Glutamatergic neuron (in vitro differentiated cells): ENCODE data around the gene COX4I2. TPM values are rescaled to one million over a fixed set of nuclear protein-coding genes. Genes with fewer than 3 reads are reported as not detected.

Experiments
- DNase-seq: peaks from one replicate; pipeline ENCODE4 v3.0.0; 2022
- H3K27ac Mint-ChIP-seq: one replicate; pipeline ENCODE4 v1.8.0; 2020; ENCODE audit warnings: mild to moderate bottlenecking, mixed read lengths, inconsistent platforms; ENCODE audit not compliant: unreplicated experiment
- H3K27me3 Mint-ChIP-seq: one replicate; pipeline ENCODE4 v1.8.0; 2020; ENCODE audit warnings: mild to moderate bottlenecking, moderate library complexity, mixed read lengths, inconsistent platforms; ENCODE audit not compliant: unreplicated experiment
- H3K36me3 Mint-ChIP-seq: one replicate; pipeline ENCODE4 v1.8.0; 2020; ENCODE audit warnings: mild to moderate bottlenecking, mixed read lengths, inconsistent platforms; ENCODE audit not compliant: unreplicated experiment
- H3K4me1 Mint-ChIP-seq: one replicate; pipeline ENCODE4 v1.8.0; 2020; ENCODE audit warnings: mild to moderate bottlenecking, low read depth, mixed read lengths, inconsistent platforms; ENCODE audit not compliant: unreplicated experiment
- H3K4me3 Mint-ChIP-seq: one replicate; pipeline ENCODE4 v1.8.0; 2020; ENCODE audit warnings: mild to moderate bottlenecking, mixed read lengths, inconsistent platforms; ENCODE audit not compliant: unreplicated experiment
- H3K9me3 Mint-ChIP-seq: one replicate; pipeline ENCODE4 v1.8.0; 2020; ENCODE audit warnings: mild to moderate bottlenecking, moderate library complexity, mixed read lengths, inconsistent platforms; ENCODE audit not compliant: unreplicated experiment
- total RNA-seq: library from RNA; stranded (reverse); fragmentation: NEBNext Ultra II Directional; extraction: Animal tissue kit (Norgen Biotek cat#: 25700); gene quantifications from one replicate; pipeline ENCODE4 v1.2.1, GENCODE V29; 2021; ENCODE audit not compliant: unreplicated experiment
- TF ChIP-seq, protein P1 (sequence below): fragments of 200-600 bp; sonication (generic); IDR thresholded peaks from one replicate; pipeline ENCODE4 v1.5.0; 2021; ENCODE audit not compliant: partially characterized antibody, unreplicated experiment

The COX4I2 gene
- total RNA-seq, 1 donor from 2014 or later = not detected

DNA sequence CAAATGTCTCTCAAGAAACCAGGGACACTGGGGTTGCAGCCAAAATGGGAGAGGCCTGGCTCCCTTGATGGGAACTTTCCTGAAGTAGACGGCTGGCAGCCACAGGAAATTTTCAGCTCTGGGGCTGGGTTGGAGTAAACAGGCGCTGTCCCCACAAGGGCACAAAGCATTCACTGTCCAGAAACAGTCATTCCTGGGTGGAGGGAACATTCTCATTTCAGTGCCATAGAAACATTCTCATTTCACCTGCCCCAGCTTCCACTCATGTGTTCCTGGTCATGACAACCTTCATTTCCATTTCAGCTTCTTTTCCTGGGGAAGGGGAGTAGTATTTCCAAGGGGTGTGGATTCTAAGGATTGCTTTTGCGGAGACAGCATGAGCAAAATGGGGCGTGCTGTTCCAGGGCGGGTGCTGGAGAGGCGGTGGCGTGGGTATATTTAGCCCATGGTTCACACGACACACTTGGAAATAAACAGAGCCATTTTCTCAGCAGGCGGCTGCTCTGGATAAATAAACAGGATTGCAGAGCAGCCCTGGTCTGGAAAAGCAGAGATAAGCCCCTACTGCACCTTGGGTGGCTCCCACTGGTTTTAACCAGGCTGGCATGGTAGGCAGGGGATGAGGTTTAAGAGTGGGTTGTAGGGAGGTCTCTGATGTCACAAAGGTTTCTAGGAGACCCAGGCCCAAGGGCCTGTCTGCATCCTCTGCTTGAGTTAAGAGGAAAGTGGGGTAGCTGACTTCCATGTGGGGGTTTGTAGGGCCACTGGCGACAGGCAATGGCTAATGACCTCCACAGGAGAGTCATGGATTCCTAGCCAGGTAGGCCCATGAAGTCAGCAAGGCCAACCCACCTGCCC lies 32.9 kb downstream of the COX4I2 start:
- Mint-ChIP-seq H3K9me3 (peaks cover 12% of the 10 kb centered on the region), H3K4me1 (peaks cover 21% of the 10 kb centered on the region), H3K36me3 (peaks cover 8% of the 10 kb centered on the region), H3K27me3 (peaks cover 22% of the 10 kb centered on the region), H3K27ac (no peak overlapping the region), H3K4me3 (no peak overlapping the region)
- TF ChIP-seq, protein P1, sequence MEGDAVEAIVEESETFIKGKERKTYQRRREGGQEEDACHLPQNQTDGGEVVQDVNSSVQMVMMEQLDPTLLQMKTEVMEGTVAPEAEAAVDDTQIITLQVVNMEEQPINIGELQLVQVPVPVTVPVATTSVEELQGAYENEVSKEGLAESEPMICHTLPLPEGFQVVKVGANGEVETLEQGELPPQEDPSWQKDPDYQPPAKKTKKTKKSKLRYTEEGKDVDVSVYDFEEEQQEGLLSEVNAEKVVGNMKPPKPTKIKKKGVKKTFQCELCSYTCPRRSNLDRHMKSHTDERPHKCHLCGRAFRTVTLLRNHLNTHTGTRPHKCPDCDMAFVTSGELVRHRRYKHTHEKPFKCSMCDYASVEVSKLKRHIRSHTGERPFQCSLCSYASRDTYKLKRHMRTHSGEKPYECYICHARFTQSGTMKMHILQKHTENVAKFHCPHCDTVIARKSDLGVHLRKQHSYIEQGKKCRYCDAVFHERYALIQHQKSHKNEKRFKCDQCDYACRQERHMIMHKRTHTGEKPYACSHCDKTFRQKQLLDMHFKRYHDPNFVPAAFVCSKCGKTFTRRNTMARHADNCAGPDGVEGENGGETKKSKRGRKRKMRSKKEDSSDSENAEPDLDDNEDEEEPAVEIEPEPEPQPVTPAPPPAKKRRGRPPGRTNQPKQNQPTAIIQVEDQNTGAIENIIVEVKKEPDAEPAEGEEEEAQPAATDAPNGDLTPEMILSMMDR = no peak
- no peak for DNase-seq

DNA sequence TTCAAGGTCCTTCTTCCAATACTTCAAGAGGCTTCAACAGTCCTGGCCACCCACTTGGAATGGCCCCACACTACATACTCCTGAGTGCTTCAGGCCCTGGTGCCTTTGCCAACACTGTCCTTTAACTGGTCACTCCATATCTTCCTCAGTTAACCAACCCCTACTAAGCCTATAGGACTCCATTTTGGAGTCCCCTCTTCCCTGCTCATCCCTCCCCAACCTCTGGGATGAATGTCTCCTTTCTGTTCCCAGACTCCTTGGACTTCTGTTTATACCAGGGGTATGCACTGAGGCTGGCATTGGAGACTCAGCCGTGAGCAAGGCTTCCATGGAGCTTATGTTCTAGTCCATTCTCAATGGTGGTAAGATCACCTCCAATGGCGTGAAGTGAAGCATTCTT lies 33.6 kb downstream of the COX4I2 start:
- Mint-ChIP-seq H3K27ac (no peak overlapping the region), H3K4me1 (peaks cover 23% of the 10 kb centered on the region), H3K9me3 (peaks cover 12% of the 10 kb centered on the region), H3K27me3 (peaks cover 19% of the 10 kb centered on the region), H3K4me3 (no peak overlapping the region), H3K36me3 (peaks cover under 1% of the 10 kb centered on the region)
- TF ChIP-seq, protein P1 = no peak
- DNase-seq = no peak

DNA sequence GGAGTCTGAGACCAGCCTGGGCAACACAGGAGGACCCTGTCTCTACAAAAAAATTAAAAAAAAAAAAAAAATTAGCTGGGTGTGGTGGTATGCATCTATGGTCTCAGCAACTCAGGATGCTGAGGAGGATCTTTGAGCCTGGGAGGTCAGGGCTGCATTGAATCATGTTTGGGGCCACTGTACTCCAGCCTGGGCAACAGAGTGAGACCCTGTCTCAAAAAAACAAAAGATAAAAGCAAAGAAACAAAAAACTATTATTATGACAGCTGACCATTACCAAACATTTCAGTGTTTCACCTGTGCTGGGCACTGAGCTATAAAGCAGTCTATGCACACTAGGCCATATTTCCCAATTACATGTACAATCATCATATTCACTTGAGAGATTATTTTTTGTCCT lies 35.7 kb downstream of the COX4I2 start:
- Mint-ChIP-seq H3K4me3 (no peak overlapping the region), H3K27ac (no peak overlapping the region), H3K4me1 (peaks cover 23% of the 10 kb centered on the region), H3K27me3 (peaks cover 6% of the 10 kb centered on the region), H3K36me3 (no peaks in the 10 kb centered on the region), H3K9me3 (peaks cover 10% of the 10 kb centered on the region)
- DNase-seq = no peak
- TF ChIP-seq, protein P1 = no peak

DNA sequence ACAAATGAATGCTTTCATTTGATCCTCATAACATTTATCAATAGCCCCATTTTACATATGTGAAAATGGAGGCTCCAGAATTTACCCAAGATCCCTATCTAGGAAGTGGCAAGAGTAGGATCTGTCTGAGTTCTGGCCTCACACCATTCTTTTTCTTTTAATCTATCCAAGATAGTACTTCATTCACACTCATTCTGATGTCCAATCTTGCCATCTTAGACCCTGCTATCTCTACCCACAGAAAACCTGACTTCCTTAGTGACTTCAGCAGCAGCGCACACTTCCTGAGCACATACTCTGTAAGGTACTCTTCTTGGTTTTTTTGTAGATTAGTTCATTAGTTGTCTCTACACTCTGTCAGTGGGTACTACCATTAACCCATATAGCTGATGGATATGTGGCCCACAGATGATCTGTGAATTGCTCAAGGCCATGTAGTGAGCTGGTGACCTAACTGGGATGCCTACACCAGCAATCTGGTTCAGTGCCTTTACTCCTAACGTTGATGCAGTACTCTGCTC lies 36.3 kb downstream of the COX4I2 start:
- DNase-seq = no peak
- no peak overlapping the region for H3K27ac Mint-ChIP-seq
- H3K4me1 Mint-ChIP-seq = peaks cover 27% of the 10 kb centered on the region
- H3K4me3 Mint-ChIP-seq = no peak overlapping the region
- H3K9me3 Mint-ChIP-seq = peaks cover 10% of the 10 kb centered on the region
- H3K36me3 Mint-ChIP-seq = no peaks in the 10 kb centered on the region
- peaks cover 6% of the 10 kb centered on the region for H3K27me3 Mint-ChIP-seq
- TF ChIP-seq, protein P1 = no peak
